Breast epithelium (tissue), 3 donors: Measurements from ENCODE around the gene TNS1.

Experiments used
- CTCF ChIP-seq, 3 donors: fragments of 450-650 bp; IDR thresholded peaks; one replicate each; pipeline ENCODE4 v1.5.1; 2016 to 2017; ENCODE audit warnings: antibody characterized with exemption in 3 of 3, mild to moderate bottlenecking in 3 of 3, moderate library complexity in 3 of 3
- POLR2A ChIP-seq: fragments of 450-650 bp; IDR thresholded peaks from one replicate; pipeline ENCODE4 v1.6.1; 2016; ENCODE audit warnings: antibody characterized with exemption, mild to moderate bottlenecking, moderate library complexity
- POLR2AphosphoS5 ChIP-seq, 3 donors: sonication (generic); formaldehyde crosslinking; IDR thresholded peaks; one replicate each; pipeline ENCODE4 v1.6.1; 2017; ENCODE audit warnings: antibody characterized with exemption in 3 of 3

DNA sequence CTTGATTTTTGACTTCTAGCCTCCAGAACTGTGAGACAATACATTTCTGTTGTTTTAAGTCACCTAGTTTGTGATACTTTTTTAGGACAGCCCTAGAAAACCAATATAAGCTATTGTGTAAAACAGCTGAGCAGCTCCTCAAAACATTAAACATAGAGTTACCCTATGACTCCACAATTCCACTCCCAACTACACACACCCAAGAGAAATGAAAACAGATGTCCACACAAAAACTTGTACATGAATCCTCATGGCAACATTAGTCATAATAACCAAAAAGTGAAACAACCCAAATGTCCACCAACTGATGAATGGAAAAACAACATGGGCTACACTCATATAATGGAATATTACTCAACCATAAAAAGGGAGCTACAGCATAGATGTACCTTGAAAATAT, 32.6 kb downstream of the TNS1 start:
- TF ChIP-seq CTCF (IDR thresholded peaks at IDR 0.05) (no peak), POLR2A (no peak), POLR2AphosphoS5 (IDR thresholded peaks at IDR 0.05) (no peak)
